ENCODE measurements around the gene UBE2R2. TPM values are rescaled to one million over a fixed set of nuclear protein-coding genes. Genes with fewer than 3 reads are reported as not detected.

The UBE2R2 gene
- polyA plus RNA-seq, 1 experiment: 18.3 TPM

DNA sequence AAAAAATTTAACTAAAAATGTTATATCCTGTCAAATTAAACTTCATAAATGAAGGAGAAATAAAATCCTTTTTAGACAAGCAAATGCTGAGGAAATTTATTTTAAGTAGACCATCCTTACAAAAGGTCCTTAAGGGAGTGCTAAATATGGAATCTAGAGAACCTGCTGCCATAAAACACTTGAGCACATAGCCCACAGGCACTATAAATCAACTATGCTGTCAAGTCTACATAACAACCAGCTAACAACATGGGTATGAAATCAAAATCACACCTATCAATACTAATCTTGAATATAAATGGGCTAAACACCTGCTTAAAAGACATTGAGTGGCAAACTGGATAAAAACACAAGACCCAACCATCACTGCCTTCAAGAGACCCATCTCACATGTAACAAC is 36.7 kb upstream of the UBE2R2 start:
- TF ChIP-seq, protein P1, sequence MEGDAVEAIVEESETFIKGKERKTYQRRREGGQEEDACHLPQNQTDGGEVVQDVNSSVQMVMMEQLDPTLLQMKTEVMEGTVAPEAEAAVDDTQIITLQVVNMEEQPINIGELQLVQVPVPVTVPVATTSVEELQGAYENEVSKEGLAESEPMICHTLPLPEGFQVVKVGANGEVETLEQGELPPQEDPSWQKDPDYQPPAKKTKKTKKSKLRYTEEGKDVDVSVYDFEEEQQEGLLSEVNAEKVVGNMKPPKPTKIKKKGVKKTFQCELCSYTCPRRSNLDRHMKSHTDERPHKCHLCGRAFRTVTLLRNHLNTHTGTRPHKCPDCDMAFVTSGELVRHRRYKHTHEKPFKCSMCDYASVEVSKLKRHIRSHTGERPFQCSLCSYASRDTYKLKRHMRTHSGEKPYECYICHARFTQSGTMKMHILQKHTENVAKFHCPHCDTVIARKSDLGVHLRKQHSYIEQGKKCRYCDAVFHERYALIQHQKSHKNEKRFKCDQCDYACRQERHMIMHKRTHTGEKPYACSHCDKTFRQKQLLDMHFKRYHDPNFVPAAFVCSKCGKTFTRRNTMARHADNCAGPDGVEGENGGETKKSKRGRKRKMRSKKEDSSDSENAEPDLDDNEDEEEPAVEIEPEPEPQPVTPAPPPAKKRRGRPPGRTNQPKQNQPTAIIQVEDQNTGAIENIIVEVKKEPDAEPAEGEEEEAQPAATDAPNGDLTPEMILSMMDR (IDR thresholded peaks at IDR 0.05; ENCODE audit: insufficient read depth, low read depth, low read length): no peak
- no peaks in the 10 kb centered on the region for H3K36me3 ChIP-seq (ENCODE audit: control insufficient read depth, insufficient read depth, low read length)
- CTCF ChIA-PET: interaction anchor here (2.6 to 3.3 kb wide), 2 partner anchors 42 to 292 kb away, joined by 8 to 48 read pairs; no protein-coding TSS in a partner anchor

DNA sequence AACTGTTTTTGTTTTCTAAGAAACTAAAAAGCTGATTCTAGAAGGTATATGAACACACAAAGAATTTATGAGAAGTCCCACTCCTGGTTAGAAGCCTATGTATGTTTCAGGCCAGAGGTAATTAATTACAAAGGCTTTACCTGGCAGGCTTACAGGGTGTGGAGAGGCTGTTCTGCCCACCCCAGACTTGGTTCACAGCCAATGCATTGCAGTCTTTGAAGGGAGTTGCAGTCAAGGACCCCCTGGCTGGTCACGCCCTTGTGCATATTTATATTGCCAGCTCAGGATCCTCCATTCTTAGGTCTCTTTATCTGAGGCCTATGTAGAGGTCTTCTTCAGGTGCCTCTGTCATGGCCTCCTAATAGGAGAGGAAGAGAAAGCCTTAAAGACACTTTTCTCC is 35.2 kb upstream of the UBE2R2 start:
- CTCF ChIA-PET: interaction anchor here (0.7 to 1.4 kb wide), 3 partner anchors 8 to 158 kb away, joined by 3 read pairs; no protein-coding TSS in a partner anchor
- DNase-seq (ENCODE audit: low read depth): no peak
- POLR2A ChIA-PET: no interaction called here
- TF ChIP-seq, protein P1 (IDR thresholded peaks at IDR 0.05; ENCODE audit: insufficient read depth, low read depth, low read length): no peak
- Histone ChIP-seq H3K36me3 (ENCODE audit: control insufficient read depth, insufficient read depth, low read length) (no peaks in the 10 kb centered on the region), H3K4me3 (ENCODE audit: low read depth, low read length) (no peak overlapping the region), H3K27me3 (ENCODE audit: control insufficient read depth, insufficient read depth, low read length) (no peaks in the 10 kb centered on the region)

More for the DNA sequence above, 36.7 kb upstream of the UBE2R2 start:
- Histone ChIP-seq H3K27me3 (ENCODE audit: control insufficient read depth, insufficient read depth, low read length) (no peaks in the 10 kb centered on the region), H3K4me3 (ENCODE audit: low read depth, low read length) (no peak overlapping the region)
- POLR2A ChIA-PET: no interaction called here
- no peak for DNase-seq (ENCODE audit: low read depth)

DNA sequence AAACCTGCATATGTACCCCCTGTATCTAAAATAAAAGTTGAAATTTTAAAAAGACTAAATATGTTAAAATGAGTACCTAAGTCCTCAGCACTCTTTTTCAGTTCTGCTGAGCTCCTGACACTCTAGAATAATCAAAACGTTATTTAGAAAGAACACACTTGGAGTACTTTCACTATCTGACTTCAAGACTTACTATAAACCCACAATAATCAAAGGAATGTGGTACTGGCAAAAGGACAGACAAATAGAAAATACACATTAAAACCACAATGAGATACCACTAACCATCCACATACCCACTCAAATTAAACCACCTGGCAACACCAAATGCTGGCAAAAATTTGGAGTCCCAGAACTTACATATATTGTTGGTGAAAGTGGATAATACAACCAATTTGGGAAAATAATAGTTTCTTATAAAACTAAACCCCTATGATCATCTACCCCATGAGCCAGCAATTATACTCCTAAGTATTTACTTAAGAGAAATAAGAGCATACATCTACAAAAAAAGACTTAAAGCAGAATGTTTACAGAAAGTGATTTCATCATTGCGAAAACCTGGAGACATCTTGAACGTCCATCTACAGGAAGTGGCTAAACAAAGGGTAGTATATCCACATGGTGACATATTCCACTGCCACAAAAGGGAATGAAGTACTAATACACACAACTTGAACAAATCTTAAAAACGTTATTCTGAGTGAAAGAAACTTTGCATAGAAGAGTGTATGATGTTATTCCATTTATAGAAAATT is 34.4 kb upstream of the UBE2R2 start:
- TF ChIP-seq, protein P1 (IDR thresholded peaks at IDR 0.05; ENCODE audit: insufficient read depth, low read depth, low read length): no peak
- POLR2A ChIA-PET: no interaction called here

DNA sequence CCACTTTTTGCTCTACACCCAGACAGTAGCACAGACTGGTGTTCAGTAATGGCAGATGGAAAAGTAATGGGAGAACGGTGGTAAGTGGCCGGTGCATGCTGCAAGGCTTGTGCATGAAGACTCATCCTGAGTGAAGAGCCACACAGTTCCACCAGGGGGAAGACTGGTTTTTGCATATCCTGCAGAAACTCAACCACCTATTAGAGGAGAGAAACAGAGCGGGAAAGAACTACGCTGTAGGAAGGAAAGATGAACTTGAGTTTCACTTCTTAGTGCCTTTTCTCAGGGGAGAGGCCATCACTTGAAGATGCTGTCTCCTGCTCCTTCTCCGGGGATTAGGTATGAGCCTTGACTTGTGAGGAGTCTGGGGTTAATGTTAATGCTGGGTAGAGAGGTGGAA is 31.0 kb upstream of the UBE2R2 start:
- DNase-seq (ENCODE audit: low read depth): no peak
- H3K27me3 ChIP-seq (ENCODE audit: control insufficient read depth, insufficient read depth, low read length): no peaks in the 10 kb centered on the region
- CTCF ChIA-PET: interaction anchor here (0.7 to 3.0 kb wide), 3 partner anchors 7 to 226 kb away, joined by 3 to 15 read pairs (median 4); no protein-coding TSS in a partner anchor
- H3K4me3 ChIP-seq (ENCODE audit: low read depth, low read length): no peak overlapping the region
- POLR2A ChIA-PET: no interaction called here
- TF ChIP-seq, protein P1 (IDR thresholded peaks at IDR 0.05; ENCODE audit: insufficient read depth, low read depth, low read length): peak; percentile 37; the same call in 1 of the 2 replicates
- H3K36me3 ChIP-seq (ENCODE audit: control insufficient read depth, insufficient read depth, low read length): no peaks in the 10 kb centered on the region

More for the DNA sequence above, 34.4 kb upstream of the UBE2R2 start:
- Histone ChIP-seq H3K4me3 (ENCODE audit: low read depth, low read length) (no peak overlapping the region), H3K27me3 (ENCODE audit: control insufficient read depth, insufficient read depth, low read length) (no peaks in the 10 kb centered on the region), H3K36me3 (ENCODE audit: control insufficient read depth, insufficient read depth, low read length) (no peaks in the 10 kb centered on the region)
- CTCF ChIA-PET: interaction anchor here (0.8 to 1.4 kb wide), 2 partner anchors 10 to 44 kb away, joined by 3 read pairs; no protein-coding TSS in a partner anchor
- no peak for DNase-seq (ENCODE audit: low read depth)

DNA sequence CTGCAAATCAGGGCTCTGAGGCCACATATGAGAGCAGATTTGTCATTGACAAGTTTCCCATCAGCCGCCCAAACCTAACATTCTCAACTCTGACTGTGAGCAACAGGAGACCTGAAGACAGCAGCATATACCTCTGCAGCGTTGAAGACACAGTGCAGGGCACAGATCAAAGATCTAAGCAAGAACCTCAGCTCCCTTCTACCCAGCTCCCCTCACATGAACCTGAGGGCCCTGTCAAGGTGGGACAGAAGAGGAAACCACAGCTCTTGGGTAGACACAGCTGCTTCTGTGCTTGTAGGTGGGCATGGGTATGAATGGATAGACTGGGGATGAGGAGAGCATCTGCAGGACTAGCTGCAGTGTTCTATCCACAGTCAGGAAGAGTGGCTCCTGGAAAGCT is 30.3 kb upstream of the UBE2R2 start:
- no peak overlapping the region for H3K4me3 ChIP-seq (ENCODE audit: low read depth, low read length)
- TF ChIP-seq, protein P1 (IDR thresholded peaks at IDR 0.05; ENCODE audit: insufficient read depth, low read depth, low read length): no peak
- CTCF ChIA-PET: interaction anchor here (0.7 to 3.0 kb wide), 6 partner anchors 8 to 225 kb away, joined by 3 to 15 read pairs (median 4); no protein-coding TSS in a partner anchor
- DNase-seq (ENCODE audit: low read depth): no peak
- POLR2A ChIA-PET: no interaction called here
- no peaks in the 10 kb centered on the region for H3K27me3 ChIP-seq (ENCODE audit: control insufficient read depth, insufficient read depth, low read length)
- no peaks in the 10 kb centered on the region for H3K36me3 ChIP-seq (ENCODE audit: control insufficient read depth, insufficient read depth, low read length)
